GM21723 (cell line): ENCODE results near the gene KRT78.
"Not testable (repeated sequence)": the region's sequence is repeated elsewhere in the genome, so short reads cannot be mapped to it uniquely, and the experiment has no call there.

Source experiments
- ATAC-seq: cut with Tn5 transposase; IDR thresholded peaks from one replicate; pipeline ENCODE4 v1.9.1; 2021; ENCODE audit warnings: mild to moderate bottlenecking, moderate library complexity; ENCODE audit not compliant: unreplicated experiment

Gene KRT78

GRCh38 chr12:52872644-52873389 is 24.0 kb upstream of the KRT78 start:
- no peak for ATAC-seq

DNA sequence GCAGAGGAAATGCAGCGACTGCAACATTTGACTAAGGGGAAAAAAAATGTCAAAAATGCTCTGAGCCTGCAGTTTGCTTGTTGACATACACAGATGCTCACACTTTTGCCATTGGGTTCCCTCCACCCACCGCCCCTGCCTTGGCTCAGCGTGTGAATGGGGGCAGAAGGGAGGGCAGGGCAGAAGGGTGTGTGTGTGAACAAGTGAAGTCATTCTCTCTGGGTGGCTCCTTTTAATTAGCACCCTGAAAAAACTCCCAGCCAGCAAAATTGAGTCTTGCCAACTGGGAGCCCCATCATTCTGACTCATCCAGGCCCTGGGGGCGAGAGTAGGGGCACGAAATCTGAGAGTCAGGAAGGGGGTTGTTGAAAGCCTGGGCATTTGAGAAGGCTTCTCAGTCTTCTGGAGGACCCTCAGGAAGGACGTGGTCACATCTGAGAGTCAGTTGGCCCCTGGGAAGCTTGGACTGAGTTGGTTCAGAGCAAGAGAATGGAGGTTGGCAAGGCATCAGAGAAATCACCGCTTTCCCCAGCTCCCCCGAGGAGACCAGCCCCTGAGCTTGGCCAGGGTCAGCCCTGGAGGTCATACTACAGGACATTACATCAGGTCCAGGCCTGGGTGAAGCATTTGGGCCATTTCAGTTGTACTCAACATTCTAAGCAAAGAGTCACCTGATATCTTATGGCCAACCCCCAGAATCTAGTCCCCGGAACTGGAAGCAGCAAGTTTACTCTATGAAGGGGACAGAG is 22.7 kb upstream of the KRT78 start:
- no peak for ATAC-seq

DNA sequence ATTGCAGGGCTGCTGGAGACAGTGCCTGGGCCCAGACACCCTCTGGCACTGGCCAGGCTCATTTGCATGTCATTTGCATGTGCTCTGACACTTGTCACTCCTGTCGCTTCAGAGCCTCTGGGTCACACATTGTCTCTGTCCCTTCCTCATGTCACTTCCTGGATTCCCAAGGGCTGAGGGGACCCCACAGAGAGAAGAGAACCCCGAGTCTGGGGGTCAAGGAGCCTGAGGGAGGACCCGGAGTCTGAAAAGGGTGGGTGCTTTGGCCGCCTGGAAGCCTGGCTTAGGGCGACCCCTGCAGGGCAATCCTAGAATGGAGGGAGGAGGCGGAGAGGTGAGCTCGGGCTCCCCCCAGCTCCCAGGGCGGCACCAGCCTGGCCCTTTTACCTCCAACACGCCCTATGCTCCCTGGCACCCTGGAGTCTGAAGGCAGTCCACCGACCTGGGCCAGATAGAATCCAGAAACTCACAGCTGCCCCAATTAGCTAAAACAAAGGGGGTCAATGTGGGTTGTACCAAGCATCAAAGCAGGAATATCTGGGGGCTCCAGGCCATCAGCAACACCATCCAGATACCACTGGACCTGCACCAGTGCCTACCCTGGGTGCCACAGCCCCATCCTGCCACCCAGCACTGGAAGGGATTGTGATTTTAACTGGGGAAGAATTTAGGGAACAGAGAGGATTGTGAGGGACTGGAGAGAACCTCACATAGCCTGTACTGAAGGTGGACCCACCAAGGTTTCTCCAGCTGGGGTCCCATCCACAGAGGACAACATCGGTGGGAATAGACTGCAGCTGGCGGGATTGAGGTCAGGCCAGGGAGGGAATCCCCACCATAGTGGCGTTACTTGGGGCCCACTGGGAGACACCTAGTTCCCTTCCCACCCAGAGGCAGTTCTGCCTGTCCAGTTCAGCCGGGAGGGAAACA is 21.8 kb upstream of the KRT78 start:
- ATAC-seq = peak; percentile 60

GRCh38 chr12:52867642-52868041 is 18.8 kb upstream of the KRT78 start:
- no peak for ATAC-seq

DNA sequence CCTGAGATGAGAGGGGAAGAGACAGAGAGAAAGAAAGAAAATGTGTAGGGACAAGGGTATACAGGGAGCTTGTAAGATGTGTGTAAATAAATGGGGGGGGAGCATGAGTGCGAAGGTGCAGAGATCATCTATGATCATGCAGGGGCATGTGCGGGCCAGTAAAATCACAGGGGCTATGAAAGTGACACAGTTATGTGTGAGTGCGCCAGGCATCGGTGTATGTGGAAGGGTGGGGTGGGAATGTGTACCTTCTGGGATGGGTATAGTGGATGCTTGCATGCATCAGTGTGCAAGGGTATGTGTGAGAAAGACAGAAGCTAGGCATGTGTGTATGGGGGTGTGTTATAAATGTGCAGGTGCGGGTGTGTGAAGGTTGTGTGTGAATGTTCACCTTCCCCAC is 18.4 kb upstream of the KRT78 start:
- ATAC-seq = no peak

DNA sequence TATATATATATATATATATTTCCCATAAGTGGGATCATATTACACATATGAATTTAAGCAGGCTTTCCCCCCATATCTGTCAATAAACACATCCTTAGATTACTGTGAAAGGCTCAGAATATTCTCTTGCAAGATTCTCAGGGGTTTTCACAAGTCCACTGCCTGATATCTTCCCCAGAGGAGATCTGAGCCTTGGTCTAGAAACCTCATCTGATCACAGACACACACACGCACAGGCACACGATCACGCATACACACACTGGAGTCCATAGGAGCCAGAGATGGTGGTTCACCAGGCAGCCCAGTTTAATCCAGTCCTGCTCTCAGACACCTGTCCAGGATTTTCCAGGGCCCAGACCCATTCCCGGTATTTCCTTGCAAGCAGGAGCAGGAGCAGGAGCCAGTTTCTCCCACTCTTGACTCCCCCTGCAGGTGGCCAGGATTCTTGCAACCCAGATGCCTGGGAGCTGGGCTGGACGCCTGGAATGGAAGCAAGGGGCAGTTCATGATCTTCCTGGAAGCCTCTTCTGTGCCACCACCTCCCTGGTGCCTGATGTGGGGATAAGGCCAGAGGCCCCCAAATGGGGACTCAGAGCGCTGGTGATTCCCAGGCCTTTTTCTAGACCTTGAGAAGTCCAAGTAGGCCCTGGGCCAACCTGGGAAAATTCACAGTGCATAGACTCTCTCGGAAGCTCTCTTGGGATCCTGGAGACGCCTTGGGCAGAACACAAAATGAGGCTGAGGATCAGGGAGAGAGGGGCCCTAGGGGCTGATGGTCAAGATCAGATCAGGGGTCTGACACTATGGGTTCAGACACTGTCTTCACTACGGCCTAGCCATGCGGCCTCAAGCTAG is 16.5 kb upstream of the KRT78 start:
- ATAC-seq = no peak

DNA sequence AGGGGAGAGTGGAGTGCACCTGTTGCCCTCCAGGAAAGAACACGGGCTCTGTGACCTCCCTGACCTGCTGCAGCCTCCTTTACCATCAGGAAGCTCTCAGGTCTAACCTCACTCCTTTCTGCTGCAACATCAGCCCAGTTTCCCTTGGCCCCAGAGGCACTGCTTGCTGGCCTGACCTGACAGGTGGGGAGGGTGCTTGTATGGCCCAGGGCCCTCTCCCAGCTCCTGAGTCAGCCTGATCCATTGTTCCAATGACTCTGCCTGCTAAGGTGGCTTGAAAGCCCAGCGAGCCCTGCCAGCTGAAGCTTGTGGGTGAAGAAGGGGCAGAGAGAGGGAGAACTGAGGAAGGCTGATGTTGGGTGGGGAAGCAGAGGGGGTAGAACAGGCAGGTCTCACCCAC is 13.2 kb upstream of the KRT78 start:
- ATAC-seq = no peak

- no peak for ATAC-seq
Observed at GRCh38 chr12:52861511-52861910, 12.7 kb upstream of the KRT78 start.

GRCh38 chr12:52860102-52860823 is 11.5 kb upstream of the KRT78 start:
- ATAC-seq = no peak

DNA sequence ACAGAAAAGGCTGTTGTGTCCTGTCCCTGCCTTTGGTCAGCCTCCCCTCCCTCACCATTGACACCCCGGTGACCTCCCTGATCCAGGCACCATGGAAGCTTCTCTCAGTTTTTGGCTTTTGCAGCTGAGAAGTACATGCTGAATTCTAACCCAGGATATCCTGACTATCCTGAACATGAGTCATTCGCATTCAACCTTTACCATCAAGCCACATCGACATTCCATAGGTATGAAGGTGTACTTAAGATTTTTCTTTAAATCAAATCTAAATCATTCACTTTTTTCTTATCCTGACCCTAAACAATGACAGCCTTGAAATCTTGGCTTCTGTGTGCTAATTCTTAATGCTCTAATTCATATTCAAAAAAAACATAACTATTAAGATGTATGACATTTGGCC is 8.7 kb upstream of the KRT78 start:
- no peak for ATAC-seq

DNA sequence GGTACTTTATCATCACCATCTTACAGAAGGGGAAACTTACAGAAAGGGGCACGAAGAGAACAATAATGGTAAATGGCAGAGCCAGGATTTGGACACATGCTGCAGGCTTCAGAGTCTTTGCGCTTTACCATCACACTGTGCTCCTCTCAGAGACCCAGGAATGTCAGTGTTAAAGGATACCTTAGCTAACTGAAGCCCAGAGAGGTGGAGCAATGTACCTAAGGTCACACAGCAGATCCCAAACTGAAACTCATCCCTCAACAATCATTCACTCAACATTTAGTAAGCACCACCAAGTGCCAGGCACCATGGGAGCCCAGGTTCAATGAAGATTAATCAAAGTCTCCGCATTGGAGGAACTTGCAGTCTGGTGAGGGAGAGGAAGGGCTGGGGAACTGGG is 8.0 kb upstream of the KRT78 start:
- no peak for ATAC-seq

DNA sequence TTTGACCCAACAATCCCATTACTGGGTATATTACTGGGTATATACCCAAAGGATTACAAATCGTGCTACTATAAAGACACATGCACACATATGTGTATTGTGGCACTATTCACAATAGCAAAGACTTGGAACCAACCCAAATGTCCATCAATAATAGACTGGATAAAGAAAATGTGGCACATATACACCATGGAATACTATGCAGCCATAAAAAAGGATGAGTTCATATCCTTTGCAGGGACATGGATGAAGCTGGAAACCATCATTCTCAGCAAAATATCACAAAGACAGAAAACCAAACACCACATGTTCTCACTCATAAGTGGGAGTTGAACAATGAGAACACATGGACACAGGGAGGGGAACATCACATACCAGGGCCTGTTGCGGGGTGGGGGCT is 7.3 kb upstream of the KRT78 start:
- not testable (repeated sequence) for ATAC-seq

GRCh38 chr12:52851787-52852186 is 3.0 kb upstream of the KRT78 start:
- no peak for ATAC-seq

DNA sequence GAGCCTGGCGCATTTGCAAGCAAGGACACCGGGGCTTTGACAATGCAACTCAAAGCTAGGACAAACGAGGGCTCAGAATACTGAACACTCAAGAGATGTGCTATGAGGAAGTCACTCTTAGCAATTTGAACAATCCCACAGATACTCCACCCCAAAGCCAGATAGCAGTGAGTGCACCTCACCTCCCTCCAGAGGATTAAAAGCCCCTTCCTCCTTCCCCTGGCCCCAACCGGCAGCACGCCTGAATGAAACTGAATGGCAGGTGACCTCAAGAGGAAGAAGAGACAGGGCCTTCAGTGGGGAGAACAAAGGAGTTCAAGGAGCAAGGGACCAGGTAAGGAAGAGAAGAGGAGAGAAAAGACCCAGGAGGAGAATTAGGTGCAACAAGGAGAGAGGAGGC is 1.9 kb upstream of the KRT78 start:
- ATAC-seq = no peak

GRCh38 chr12:52849511-52849910 is 717 bp upstream of the KRT78 start:
- no peak for ATAC-seq

DNA sequence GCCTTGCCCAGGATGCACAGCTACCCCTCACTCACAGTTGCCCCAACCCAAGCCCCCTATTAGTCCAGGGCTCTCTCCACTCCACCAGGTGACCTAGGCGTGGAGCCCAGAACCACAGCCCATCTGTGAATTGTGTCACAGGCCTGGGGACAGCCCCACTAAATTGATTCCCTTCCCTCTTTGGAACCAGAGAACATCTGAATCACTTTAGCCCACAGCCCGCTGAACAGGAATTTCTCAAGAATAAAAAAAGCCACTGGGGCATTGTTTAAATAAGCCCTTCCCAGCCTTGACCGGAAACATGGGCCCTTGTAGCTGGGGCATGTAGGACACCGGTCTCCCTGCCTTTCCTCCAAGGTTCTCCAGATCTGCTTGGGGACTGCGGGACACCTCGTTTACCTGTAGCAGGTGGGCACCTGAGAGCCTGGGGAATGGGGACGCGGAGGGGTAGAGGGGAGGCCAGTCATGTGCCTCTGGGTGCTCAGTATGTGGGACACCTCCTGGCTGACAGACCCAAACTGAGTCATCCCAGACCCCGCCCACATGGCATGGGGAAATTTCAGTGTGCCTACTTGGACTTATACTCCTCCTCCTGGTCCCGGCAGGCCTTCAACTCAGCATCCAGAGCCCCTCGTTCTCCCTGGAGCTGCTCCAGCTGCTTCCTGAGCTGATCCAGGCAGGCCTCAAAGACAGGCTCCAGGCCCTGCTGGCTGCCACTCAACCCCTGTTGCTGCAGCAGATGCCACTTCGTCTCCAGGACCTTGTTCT is 1.3 kb downstream of the KRT78 start:
- no peak for ATAC-seq

DNA sequence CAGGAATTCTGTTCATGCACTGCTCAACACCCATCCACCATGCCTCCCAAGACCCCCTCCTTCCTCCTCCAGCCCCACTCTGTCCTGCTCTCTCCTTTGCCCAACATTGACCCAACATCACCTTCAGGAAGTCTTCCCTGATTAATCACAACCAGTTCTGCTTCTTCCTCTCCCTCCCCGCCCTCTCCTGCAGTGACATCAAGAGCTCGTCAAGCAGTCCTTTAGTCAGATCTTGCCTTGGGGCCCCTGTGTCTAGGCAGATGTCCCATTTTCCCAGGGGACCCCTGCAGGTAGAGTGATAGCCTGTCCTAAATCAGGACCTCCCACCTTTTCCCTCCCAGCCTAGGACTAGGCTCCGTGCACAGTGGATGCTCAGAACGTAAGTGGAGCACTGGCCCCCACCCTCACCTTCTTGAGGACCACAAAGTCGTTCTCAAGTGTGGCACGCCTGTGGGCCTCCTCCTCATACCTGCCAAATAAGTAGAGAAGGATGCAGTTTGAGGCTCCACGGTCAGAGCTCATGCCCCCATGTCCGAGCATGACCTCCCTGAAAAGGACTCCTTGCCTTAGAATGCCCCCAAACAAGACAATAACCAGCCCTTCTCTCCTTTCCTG is 2.3 kb downstream of the KRT78 start:
- ATAC-seq = no peak

DNA sequence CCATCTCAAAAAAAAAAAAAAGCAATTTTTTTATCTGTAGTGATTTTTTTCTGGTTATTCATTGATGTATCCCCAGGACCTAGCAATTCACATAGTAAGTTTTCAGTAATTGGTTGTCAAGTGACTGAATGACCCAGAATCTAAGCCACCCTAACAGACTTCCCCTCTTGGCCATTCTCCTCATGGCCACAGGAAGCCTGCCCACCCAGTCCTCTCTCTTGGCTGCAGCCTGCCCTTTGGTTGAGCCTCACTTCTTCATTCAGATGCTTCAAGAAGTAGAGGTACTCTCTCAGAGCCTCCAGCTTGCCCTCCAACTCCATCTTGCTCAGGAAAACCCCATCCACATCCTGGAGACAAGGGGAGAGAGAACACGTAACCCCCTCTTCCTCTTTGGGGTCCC is 2.8 kb downstream of the KRT78 start:
- ATAC-seq = no peak

GRCh38 chr12:52844386-52844785 is 4.4 kb downstream of the KRT78 start:
- ATAC-seq = no peak
